ENCODE measurements around the gene ARHGEF10L.
A peak's percentile ranks its signal among the peaks of the same experiment; 100 is the strongest.

ARHGEF10L gene

DNA sequence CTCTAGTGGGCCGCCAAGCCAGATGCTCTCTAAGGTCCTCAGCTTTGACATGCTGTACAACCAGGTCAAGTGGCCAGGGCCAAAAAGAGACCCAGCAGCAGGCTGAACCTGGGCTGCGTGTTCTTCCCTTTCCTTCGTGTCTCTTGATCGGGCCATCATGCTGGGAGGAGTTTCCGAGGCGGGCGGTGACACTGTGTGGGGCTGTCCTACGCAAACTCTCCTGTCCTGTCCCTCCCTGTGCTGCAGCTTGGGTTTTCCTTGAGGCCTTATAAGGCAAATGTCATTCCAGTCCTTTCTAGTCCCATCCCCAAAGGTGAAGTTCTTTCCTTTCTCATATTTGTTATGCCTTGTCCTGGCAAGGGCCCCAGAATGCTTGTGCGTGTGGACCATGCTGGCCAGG, 56.7 kb downstream of the ARHGEF10L start:
- no peak for DNase-seq

DNA sequence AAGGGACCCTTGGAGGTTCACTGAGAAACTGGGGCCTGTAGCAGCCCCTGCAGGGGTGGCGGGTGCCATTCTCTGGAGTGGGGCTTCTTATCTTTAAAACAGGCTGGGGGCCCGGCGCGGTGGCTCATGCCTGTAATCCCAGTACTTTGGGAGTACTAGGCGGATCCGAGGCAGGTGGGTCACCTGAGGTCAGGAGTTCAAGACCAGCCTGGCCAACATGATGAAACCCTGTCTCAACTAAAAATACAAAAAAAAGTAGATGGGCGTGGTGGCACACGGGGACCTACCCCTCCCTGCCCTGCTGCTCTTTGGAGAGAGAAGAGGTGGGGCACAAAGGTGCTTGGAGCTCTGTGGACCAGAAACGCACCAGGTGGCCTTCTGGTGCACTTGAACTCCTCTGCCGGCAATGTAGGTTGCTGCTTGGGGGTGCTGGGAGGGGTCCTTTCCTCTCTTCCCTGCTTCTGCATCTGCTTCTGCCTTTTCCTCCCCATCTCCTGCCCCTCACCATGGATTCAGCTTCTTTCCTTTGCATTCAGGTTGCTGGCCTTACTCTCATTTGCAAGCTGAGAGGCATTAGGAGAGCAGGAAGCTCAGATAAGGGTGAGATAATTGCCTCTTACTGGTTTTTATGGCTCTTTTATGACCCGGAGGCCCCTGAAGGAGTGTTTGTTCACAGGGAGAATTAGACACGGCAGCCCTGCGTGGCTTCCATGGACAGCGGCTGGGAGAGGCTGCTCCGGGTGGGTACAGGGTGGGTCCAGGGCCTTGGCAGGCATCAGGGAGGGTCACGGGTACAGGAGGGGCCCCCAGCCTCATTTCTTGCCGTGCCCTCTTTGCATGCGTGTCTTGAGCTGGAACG, 57.4 kb downstream of the ARHGEF10L start:
- no peak for DNase-seq

DNA sequence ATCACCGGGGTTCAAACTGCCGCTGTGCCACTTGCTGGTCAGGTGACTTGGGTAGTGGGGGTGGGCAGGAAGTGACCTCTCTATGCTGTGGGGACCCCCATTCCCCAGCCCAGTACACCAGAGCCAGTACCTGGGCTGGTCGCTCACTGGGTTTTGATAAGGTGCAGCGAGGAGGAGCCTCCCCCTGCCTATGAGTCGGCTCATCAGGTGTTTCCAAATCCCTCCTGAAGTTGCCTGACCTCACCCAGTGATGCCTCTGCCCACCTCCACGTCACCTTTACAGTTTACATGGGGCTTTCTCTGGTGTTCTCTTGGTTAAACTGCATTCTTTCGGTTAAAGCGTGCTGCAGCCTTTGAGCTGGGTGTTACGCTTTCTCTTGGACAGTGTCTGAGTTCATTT, 58.2 kb downstream of the ARHGEF10L start:
- DNase-seq = no peak

DNA sequence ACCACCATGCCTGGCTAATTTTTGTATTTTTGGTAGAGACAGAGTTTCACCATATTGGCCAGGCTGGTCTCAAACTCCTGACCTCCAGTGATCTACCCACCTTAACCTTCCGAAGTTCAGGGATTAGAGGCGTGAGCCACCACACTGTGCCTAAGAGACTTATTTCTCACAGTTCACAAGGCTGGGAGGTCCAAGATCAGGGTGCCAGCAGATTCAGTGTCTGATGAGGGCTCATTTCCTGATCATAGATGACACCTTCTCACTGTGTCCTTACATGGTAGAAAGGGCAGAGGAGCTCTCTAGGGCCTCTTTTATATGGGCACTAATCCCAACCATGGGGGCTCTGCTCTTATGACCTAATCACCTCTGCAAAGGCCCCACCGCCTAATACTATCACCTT, 58.8 kb downstream of the ARHGEF10L start:
- DNase-seq = no peak

DNA sequence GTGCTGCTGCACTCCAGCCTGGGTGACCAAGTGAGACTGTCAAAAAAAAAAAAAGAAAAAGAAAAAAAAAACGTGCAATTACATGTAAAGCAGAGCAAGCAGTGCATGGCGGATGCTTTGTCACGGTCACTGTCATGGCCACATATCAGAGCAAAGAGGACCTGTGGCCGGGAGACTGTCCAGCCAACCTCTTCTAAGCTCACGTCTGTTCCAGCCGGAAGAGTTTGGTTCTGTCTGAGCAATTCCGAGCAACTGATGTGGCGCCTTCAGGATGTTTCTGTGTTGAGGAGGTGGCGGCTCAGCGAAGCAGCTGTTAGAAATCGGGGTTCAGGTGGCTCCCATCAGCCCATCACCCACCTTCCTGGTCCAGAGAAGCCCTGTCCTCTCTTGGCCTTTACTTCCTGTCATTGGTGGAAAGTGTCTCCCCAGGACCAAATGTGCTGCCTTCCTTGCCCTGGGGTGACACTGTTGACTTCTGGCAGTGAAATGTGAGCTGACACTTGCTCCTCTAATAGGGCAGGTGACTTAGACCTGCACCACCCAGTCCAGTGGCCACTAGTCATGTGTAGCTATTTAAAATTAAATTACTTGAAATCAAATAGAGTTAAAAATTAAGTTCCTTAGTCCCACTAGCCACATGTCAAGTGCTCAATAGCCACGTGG, 59.9 kb downstream of the ARHGEF10L start:
- no peak for DNase-seq

DNA sequence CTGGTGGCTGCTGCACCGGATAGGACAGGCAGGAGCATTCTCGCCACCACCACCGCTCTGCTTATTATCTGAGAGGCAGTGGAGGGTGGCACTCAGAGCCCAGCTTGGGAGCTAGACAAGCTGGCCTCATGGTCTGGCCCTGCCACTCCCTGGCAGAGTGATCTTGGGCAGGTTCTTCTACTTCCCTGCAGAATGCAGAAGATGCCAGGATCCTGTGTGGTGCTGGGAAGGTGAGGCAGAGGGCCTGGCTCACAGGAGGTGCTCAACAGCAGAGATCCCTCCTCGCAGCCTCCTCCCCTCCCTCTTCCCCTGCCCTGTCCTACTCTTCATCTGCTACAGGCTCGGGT, 60.4 kb downstream of the ARHGEF10L start:
- no peak for DNase-seq

DNA sequence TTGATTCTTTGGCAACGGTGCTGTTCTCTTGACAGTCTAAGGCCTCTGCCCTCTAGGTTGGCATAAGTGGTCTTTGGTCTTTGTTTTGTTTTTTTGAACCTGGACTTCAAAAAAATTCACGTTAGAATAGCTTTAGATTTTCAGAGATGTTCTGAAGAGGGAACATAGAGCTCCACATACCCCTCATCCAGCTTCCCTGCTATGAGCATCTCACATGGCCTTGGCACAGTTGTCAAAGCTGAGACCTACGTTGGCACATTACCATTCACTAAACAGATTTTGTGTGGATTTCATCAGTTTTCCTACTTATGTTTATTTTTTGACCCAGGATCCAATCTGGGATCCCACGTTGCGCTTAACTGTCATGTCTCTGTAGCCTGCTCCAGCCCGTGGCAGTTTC, 60.8 kb downstream of the ARHGEF10L start:
- no peak for DNase-seq

DNA sequence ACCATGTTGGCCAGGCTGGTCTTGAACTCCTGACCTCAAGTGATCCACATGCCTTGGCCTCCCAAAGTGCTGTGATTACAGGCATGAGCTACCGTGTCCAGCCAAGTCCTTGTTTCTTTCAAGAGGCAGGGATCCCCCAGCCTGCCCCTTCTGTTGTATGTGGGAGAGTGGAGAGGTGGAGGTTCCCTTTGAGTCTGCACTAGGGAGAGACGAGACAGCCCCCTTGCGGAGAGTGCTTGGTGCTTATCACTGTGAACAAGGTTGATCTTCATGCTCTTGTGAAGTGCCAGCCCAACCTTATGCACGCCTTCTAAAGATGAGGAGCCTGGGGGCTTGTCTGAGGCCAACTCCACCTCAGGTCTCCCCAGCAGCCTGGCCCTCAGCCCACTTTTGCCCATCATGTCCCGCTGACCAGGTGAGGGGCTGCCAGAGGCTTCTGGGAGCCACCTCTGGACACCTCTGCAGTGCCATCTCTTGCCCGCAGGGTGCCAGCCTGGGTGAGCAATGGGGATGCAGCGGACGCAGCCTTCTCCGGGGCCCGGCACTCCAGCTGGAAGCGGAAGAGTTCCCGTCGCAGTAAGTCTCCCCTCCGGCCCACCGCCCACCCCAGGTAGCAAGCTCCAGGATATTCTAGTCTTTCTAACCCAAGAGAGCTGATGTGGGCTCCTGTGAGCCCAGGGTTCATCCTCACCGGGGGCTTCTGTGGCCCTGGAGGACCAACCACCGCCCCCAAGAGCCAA, 62.3 kb downstream of the ARHGEF10L start:
- DNase-seq = no peak

DNA sequence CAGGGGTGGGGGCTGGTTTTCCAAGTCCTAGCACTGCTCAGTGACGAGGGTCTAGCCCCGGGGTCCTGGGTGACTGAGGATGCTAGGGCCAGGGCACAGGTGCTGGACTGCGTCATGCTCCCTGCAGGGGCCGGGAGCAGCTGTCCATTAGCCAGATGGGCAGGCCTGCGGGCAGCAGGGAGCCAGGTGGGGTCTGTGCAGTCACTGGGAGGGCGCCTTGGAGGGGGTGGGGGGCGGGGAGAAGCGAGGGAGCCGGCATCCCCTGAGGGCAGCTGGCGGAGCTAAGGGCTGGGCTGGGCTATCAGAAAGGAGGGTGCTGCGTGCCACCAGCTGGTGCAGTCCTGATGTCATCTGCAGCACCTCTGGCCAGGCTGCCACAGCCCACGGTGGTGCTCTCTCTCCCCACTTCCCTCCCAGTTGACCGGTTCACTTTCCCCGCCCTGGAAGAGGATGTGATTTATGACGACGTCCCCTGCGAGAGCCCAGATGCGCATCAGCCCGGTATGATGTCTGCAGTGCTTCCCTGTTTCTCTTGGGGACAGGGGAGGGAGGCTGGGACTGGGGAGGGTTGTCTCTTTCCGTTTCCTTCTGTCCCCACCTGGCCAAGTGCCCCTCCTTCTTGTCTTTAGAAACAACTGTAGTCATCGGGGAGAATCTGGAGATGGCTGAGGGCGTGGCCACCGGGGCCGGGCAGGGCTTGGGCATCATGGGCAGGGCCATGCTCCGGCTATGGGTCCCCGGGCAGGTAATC, 63.8 kb downstream of the ARHGEF10L start:
- no peak for DNase-seq

DNA sequence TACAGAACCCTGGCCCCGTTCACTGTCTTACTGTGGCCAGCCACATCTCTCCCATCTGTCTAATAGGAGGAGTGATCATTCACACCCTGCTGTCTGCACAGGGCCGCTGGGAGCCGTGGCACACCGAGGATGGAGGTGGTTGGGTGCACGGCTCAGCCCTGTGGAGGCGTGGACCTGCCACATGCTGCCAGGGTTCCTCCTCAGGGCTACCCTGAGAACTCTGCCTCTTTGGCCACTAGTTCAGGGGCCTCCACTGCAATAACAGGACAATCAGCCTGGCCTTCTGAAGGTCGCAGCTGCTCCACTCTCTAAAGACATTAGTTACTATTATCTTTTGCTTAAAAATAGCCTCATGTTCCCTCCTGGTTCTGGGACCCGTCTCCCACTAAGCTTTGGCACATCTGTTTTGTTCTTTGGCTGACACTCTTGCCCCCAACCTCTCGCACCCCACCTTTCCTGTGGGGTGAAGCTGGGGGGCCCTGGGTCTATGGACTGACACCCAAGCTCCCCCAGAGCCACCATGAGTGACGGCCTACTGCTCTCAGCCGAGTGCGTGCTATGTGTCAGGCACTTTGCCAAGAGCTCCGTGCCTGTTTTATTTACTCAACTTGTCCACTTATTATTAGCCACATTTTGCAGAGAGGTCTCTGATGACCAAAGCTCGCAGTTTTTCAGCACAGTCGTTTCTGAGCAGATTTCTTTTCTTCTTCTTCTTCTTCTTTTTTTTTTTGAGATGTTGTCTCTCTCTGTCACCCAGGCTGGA, 66.3 kb downstream of the ARHGEF10L start:
- DNase-seq = no peak

DNA sequence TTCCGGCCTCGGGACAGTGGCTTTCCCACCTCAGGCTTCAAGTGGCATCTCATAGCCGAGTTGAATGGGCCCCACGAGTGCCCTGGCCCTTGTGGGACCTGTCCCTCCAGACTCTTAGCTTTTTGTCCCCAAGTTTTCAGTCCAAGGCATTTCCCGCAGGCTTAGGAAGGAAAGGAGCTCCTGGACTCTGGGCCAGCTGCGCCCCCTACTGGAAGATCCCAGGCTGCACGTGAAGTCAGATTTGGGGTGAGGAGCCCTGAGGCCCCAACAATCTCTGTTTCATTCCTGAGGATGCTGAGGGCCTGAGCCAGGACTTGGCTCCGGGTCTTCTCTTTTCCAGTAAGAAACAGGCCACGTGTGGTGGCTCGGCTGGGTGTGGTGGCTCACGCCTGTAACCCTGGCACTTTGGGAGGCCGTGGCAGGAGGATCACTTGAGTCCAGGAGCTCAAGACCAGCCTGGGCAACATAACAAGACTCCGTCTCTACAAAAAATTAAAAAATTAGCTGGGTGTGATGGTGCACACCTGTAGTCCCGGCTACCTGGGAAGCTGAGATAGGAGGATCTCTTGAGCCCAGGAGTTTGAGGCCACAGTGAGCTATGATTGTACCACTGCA, 67.4 kb downstream of the ARHGEF10L start:
- DNase-seq = peak in 1 of 2 experiments; percentile 18

DNA sequence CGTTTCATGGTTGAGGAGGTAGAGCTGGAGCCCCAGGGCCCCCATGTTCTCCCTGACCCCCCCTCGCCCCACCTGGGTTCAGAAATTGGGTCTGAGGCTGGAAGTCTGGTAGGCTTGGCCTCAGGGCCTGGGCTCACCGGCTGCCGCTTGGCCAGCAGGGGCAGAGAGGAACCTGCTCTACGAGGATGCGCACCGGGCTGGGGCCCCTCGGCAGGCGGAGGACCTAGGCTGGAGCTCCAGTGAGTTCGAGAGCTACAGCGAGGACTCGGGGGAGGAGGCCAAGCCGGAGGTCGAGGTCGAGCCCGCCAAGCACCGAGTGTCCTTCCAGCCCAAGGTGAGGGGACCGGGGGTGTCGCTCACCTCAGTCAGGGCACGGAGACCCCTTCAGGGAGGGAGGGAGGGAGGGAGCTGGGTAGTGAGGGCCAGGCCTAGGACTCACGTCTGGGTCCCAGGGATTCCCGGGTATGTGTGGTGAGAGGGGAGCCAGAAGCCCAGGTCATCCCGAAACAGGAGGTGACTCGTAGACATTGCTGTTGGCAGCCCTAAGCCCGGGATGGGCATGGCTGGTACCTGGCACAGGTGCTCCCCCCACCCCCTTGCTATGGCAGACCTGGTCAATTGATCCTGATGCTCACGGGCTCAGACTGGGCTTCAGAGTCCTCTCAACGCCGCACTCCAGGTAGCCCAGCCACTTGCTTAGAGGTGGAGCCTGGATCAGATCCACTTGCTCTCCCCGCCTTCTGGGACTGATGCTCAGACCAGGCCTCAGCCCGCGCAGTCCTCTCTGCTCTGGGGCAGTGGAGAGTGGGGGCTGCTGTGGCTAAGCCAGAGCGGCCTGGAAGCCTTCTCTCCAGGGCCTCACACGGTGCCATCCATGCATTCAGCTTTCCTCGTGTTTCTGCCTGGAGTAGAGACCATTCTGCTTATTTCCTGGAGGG, 68.4 kb downstream of the ARHGEF10L start:
- no peak for DNase-seq

DNA sequence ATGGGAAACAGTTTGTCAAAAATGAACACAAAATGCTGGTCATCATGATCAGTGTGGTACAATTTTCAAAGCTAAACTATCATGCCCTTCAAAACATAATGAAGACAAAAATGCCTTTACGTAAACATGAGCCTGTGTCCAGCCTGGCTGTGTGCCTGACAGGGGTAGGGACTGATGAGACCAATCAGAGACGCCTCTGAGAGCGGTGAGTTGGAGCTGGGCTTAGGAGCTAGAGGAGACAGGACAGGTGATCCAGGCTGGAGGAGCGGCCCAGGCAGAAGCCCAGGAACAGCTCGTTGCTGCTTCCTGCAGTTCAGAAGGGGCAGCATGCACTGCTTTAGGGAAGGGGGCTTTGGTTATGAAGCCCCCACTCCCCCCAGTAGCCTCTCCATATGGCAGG, 70.0 kb downstream of the ARHGEF10L start:
- DNase-seq = no peak

DNA sequence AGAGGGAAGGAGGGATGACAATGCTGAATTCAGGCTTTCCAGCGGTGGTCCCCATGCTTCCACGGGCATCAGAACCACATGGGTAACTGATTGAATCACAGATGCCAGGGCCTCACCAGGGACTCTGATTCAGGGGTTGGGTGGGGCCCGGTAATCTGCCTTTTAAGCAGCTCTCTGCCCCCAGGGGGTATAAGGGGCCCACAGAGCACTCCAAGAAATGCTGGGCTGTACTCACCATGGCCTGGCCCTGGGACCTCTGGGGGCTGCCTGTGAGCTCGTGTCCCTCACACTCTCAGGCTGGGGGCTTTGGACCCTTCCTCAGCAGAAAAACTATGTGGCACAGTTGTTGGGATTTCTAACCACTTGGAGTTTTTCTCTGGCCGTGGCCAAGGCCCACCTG, 70.6 kb downstream of the ARHGEF10L start:
- DNase-seq = no peak

DNA sequence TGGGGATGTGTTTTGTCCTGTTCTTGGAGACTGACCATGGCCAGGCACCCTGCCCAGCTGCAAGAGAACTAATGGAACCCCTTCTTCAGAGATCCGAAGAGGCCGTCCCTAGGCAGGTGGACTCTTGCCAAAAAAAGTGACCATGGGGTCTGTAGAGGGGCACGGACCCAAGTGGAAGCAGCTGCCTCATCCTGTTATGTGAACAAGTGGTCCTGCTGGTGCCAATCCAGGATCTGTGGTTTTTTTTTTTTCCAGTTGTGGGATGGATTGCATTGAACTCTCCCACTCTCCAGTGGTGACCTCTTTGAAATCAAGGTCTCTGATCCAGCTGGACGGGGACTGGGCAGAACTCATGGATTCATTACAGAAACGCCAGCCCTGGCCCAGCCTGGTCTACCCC, 71.2 kb downstream of the ARHGEF10L start:
- DNase-seq = no peak

DNA sequence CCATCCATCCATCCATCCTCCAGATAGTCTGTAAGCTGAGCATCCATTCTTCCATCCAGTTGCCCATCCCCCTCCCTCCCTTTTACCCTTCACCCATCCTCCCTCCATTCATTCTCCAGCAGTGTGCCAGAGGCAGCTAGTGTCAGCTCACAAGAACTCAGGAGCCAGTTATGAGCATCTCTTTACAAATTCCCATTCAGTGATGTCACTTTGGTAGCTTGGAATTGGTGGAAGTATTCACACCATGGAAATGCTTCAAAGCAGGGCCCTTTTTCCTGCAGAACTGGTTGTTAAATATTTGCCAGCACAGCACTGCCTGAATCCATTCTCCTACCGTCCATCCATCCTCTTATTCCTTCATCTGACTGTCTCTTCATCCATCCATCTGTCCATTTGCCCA, 72.5 kb downstream of the ARHGEF10L start:
- no peak for DNase-seq

DNA sequence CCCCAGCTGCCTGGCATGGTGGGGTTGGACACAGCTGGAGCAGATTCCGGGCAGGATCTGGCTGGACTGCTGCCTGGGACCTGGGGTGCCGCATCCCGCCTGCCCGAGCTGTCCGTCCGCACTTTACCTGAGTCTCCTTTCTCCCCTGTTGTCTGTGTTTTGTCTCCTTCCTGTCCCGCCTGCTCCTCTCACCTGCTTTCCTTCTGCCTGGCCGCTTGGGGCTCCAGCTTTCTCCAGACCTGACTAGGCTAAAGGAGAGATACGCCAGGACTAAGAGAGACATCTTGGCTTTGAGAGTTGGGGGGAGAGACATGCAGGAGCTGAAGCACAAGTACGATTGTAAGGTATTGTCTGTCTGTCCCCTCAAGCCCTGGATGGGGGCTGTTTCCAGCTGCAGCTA, 73.3 kb downstream of the ARHGEF10L start:
- no peak for DNase-seq

DNA sequence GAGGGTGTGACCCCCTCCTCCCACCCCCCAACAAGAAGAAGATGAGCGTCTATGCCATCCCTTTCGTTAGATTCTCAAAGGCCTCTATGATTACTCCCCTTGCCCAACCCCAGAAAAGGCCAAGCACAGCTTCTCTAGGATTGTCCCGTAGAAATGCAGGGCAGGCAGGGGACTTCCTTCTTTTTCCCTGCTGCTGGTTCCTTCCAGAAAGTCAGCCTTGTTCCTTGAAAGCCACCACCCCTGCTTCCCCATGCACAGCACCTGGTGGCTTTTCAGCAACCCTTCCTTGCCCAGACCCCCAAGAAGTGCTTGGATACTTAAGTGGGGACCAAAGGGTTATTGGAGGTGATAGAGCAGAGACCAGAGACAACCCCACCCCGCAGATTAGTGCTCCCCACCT, 75.1 kb downstream of the ARHGEF10L start:
- DNase-seq = no peak

DNA sequence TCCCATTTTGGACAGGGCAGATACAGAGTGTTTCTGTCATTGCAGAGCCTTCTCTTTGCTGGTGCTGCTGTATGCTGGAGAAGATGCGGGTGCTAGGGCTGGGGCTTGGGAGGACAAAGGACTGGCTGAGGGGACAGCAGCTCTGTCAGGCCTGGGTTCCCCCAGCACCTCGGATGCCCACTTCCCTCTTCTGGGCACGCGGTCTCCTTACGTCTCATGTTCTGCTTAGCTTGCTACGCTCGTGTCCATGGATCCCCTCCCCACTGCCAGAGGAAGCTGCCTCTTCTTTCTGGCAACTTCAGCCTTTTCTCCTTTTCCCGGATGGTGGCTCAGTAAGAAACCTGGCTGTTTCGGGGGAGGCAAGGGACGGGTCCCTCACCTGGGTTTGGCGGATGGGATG, 75.7 kb downstream of the ARHGEF10L start:
- no peak for DNase-seq

DNA sequence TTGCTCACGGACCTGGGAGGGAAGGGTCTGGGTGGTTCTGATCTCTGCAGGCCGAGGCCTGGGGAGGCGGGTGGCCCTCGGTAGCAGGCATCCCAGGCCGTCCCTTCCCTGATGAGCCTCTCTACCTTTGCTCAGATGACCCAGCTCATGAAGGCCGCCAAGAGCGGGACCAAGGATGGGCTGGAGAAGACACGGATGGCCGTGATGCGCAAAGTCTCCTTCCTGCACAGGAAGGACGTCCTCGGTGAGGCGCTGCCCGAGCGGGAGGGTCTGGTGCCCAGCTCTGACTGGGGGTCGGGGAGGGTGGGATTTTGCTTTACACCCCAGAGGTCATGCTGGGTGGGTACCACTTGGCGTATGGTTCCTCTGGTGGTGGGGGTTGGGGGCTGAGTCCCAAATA, 76.5 kb downstream of the ARHGEF10L start:
- DNase-seq = no peak

All from NCI-H1930 (cell line).